Endothelial cell of umbilical vein (primary cell): ENCODE measurements around the gene MYH14. TPM values are rescaled to one million over a fixed set of nuclear protein-coding genes. Genes with fewer than 3 reads are reported as not detected.

ENCODE experiments used
- BruUV-seq: library from RNA; stranded (reverse); fragments of 400-500 nt; replicated peaks from 2 replicates; lab custom pipeline; 2021; lab: Mats Ljungman, UMichigan
- CTCF ChIA-PET: fragments of 300-600, 350-600 bp; sonication (Branson Sonifier 250); formaldehyde crosslinking; loops from one replicate; lab custom pipeline; 2021; ENCODE audit warnings: antibody characterized with exemption, inconsistent platforms; lab: Charles Lee
- POLR2A ChIA-PET: fragments of 300-600, 350-600 bp; sonication (Branson Sonifier 250); formaldehyde crosslinking; loops from one replicate; lab custom pipeline; 2021; ENCODE audit warnings: antibody characterized with exemption, inconsistent platforms; lab: Charles Lee
- DNase-seq: peaks from one replicate; pipeline ENCODE4 v3.0.0-alpha.2; 2011; ENCODE audit warnings: low read depth, low spot score
- FAIRE-seq: peaks from 2 replicates; lab custom pipeline; 2011; peaks lifted over from hg19 to GRCh38; lab: Jason Lieb, UNC
- H2AFZ ChIP-seq: 2 replicates; pipeline ENCODE4 v1.6.0; 2012; ENCODE audit warnings: low read depth, low read length, control low read depth, inconsistent platforms
- H3K27ac ChIP-seq: 2 replicates; pipeline ENCODE4 v1.5.1; 2011; ENCODE audit warnings: low read depth, mild to moderate bottlenecking, control low read depth, low read length, moderate library complexity; ENCODE audit not compliant: insufficient read depth
- H3K27me3 ChIP-seq, 2 experiments: 2 replicates each; pipeline versions ENCODE4 v1.6.0 to v1.6.1; 2011; ENCODE audit warnings: low read length in 2 of 2, mixed read lengths in 1 of 2; ENCODE audit not compliant: control insufficient read depth in 2 of 2, insufficient read depth in 2 of 2
- H3K36me3 ChIP-seq, 2 experiments: 2 replicates in 1 of 2; 3 replicates in 1 of 2; pipeline ENCODE4 v1.5.1; 2011; ENCODE audit warnings: low read length in 2 of 2, mild to moderate bottlenecking in 1 of 2, moderate library complexity in 1 of 2; ENCODE audit not compliant: control insufficient read depth in 2 of 2, insufficient read depth in 2 of 2; ENCODE audit errors: extremely low read depth in 1 of 2
- H3K4me1 ChIP-seq: 3 replicates; pipeline ENCODE4 v1.5.1; 2011; ENCODE audit warnings: mild to moderate bottlenecking, low read length; ENCODE audit not compliant: control insufficient read depth, insufficient read depth; ENCODE audit errors: extremely low read depth
- H3K4me2 ChIP-seq: 2 replicates; pipeline ENCODE4 v1.6.1; 2011; ENCODE audit warnings: low read length, control low read depth, mixed read lengths; ENCODE audit not compliant: insufficient read depth
- H3K4me3 ChIP-seq, 3 experiments: fragments of 200-600 bp in 1 of 3; sonication (generic), shearing (Covaris generic) in 1 of 3; replicated peaks in 1 of 3; 2 replicates each; pipeline ENCODE4 v1.5.1; 2011 to 2016; ENCODE audit warnings: control low read depth in 3 of 3, low read length in 3 of 3, mild to moderate bottlenecking in 2 of 3, inconsistent platforms in 1 of 3, low read depth in 1 of 3, moderate library complexity in 1 of 3; ENCODE audit not compliant: insufficient read depth in 1 of 3
- H3K79me2 ChIP-seq: 2 replicates; pipeline ENCODE4 v1.6.0; 2012; ENCODE audit warnings: low read length, inconsistent platforms; ENCODE audit not compliant: control insufficient read depth, insufficient read depth
- H3K9ac ChIP-seq: replicated peaks from 2 replicates; pipeline ENCODE3; 2011; ENCODE audit warnings: low read length, control low read depth; ENCODE audit not compliant: insufficient read depth; ENCODE audit errors: extremely low read depth
- H3K9me1 ChIP-seq: replicated peaks from 3 replicates; pipeline ENCODE4 v1.6.0; 2011; ENCODE audit warnings: mild to moderate bottlenecking, low read length; ENCODE audit not compliant: control insufficient read depth, insufficient read depth; ENCODE audit errors: extremely low read depth
- H3K9me3 ChIP-seq: replicated peaks from 2 replicates; pipeline ENCODE4 v1.5.1; 2012; ENCODE audit warnings: low read length, inconsistent platforms; ENCODE audit not compliant: control insufficient read depth, insufficient read depth
- H4K20me1 ChIP-seq: replicated peaks from 2 replicates; pipeline ENCODE3; 2011; ENCODE audit warnings: mild to moderate bottlenecking, low read length; ENCODE audit not compliant: control insufficient read depth, insufficient read depth; ENCODE audit errors: extremely low read depth
- EZH2 ChIP-seq: IDR thresholded peaks from 2 replicates; pipeline ENCODE4 v1.6.1; 2012; ENCODE audit warnings: borderline replicate concordance, low read depth, mild to moderate bottlenecking, moderate library complexity, low read length, inconsistent platforms; ENCODE audit not compliant: severe bottlenecking
- FOS ChIP-seq: IDR thresholded peaks from 2 replicates; pipeline ENCODE4 v1.6.1; 2011; ENCODE audit warnings: mild to moderate bottlenecking, low read length, moderate library complexity, borderline replicate concordance; ENCODE audit not compliant: insufficient read depth
- GATA2 ChIP-seq: IDR thresholded peaks from 2 replicates; pipeline ENCODE4 v1.7.0; 2011; ENCODE audit warnings: low read depth, mild to moderate bottlenecking, moderate library complexity, mixed read lengths, low read length; ENCODE audit not compliant: insufficient read length, insufficient read depth
- JUN ChIP-seq: IDR thresholded peaks from 2 replicates; pipeline ENCODE4 v1.6.1; 2011; ENCODE audit warnings: borderline replicate concordance, low read depth; ENCODE audit not compliant: insufficient read length, insufficient read depth
- MYC ChIP-seq: IDR thresholded peaks from one replicate; pipeline ENCODE4 v1.6.1; 2011; ENCODE audit warnings: mild to moderate bottlenecking, low read depth, low read length
- POLR2A ChIP-seq: IDR thresholded peaks from 2 replicates; pipeline ENCODE4 v1.6.1; 2012; ENCODE audit warnings: low read depth, mild to moderate bottlenecking, control low read depth, low read length
- POLR2AphosphoS5 ChIP-seq: IDR thresholded peaks from 2 replicates; pipeline ENCODE4 v1.6.1; 2012; ENCODE audit warnings: low read depth, mild to moderate bottlenecking, control low read depth, low read length, moderate library complexity; ENCODE audit not compliant: insufficient read depth
- dilution Hi-C: fragments of 300-500 bp; cut with MboI; formaldehyde crosslinking; loops from one replicate; pipeline ENCODE4 v1.15.0; 2019; ENCODE audit warnings: low sequenced_read_pairs; ENCODE audit not compliant: extremely low pct_ligation_motif_present
- intact Hi-C: fragments of 100-400 bp; cut with micrococcal nuclease; formaldehyde crosslinking; loops from one replicate; pipeline ENCODE4 v1.10.0; 2022
- polyA plus RNA-seq, 4 experiments: library from polyadenylated mRNA; depleted of rRNA in 3 of 4; stranded (reverse) in 3 of 4; unstranded in 1 of 4; fragments of >200 nt; gene quantifications; 2 replicates each; pipeline versions ENCODE4 v1.2.1 to v1.2.3, GENCODE V29; 2011 to 2012; ENCODE audit warnings: missing spikeins in 1 of 4
- total RNA-seq: library from RNA; stranded (reverse); gene quantifications from 2 replicates; pipeline ENCODE4 v1.2.3, GENCODE V29; 2021
- TF ChIP-seq, protein P1 (sequence below): IDR thresholded peaks from 2 replicates; pipeline ENCODE4 v1.6.1; 2011; ENCODE audit not compliant: insufficient read depth, insufficient read length
- TF ChIP-seq, protein P2 (sequence below), 2 donors: IDR thresholded peaks; 1 replicate in 1 of 2; 2 replicates in 1 of 2; pipeline ENCODE4 v1.5.1; 2011; ENCODE audit warnings: low read length in 2 of 2, mild to moderate bottlenecking in 2 of 2, moderate library complexity in 2 of 2, control low read depth in 1 of 2, inconsistent platforms in 1 of 2, low read depth in 1 of 2; ENCODE audit not compliant: insufficient read depth in 1 of 2; ENCODE audit errors: extremely low read depth in 1 of 2

The MYH14 gene
- total and polyA plus RNA-seq, 2 donors (not counting 3 experiments of a cell fraction or from before 2014, with no cell fraction given): 0.13 TPM; not detected in 1

DNA sequence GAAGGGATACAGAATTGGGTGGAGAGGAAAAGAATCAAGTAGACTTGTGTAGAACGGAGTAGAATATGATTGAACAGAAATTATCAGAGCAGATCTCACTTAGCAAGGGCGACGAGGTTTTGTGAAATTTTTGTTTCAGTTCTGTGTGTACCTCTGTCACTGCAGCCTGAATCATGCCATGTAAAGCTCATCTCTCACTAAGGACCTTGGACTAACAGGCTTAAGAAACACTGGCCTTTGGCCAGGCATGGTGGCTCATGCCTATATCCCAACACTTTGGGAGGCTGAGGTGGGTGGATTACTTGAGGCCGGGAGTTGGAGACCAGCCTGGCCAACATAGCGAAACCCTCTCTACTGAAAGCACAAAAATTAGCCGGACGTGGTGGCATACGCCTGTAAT is 62.6 kb downstream of the MYH14 start:
- Histone ChIP-seq H3K4me3 (no peak overlapping the region), H3K27me3 (no peaks in the 10 kb centered on the region), H3K9me3 (no peaks in the 10 kb centered on the region), H3K9ac (no peak overlapping the region), H3K4me2 (no peak overlapping the region), H3K36me3 (no peaks in the 10 kb centered on the region), H4K20me1 (no peaks in the 10 kb centered on the region), H2AFZ (no peak overlapping the region), H3K27ac (no peak overlapping the region), H3K79me2 (no peaks in the 10 kb centered on the region), H3K4me1 (no peaks in the 10 kb centered on the region), H3K9me1 (no peaks in the 10 kb centered on the region)
- intact Hi-C loops (no loop called here), dilution Hi-C loops (no loop called here)
- POLR2A ChIA-PET: no interaction called here
- no TSS peak for BruUV-seq
- CTCF ChIA-PET: interaction anchor here (4.6 kb wide), 1 partner anchor 62 kb away, joined by 39 read pairs; the partner anchor contains the start of gene KCNC3
- no peak for FAIRE-seq
- no peak for DNase-seq
- TF ChIP-seq POLR2AphosphoS5 (no peak), GATA2 (no peak), MYC (no peak)
- TF ChIP-seq, protein P1, sequence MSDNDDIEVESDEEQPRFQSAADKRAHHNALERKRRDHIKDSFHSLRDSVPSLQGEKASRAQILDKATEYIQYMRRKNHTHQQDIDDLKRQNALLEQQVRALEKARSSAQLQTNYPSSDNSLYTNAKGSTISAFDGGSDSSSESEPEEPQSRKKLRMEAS: no peak

DNA sequence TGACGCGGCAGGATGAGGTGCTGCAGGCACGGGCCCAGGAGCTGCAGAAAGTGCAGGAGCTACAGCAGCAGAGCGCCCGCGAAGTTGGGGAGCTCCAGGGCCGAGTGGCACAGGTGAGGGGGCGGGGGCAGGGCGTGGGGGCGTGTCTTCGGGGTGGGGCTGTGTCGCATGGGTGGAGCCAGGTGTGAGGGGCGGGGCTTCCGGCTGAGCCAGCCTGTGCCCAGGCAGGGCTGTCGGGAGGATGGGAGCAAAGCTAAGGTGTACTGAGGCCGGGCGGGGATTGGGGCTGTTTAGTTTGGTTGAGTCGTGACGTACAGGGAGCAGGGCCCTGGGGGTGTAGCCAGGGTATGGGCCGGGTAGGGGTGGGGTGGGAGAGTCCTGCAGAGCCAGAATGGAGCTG is 63.5 kb downstream of the MYH14 start:
- H3K4me1 ChIP-seq: no peaks in the 10 kb centered on the region
- H3K27me3 ChIP-seq: no peaks in the 10 kb centered on the region
- H3K4me3 ChIP-seq: no peak overlapping the region
- no peaks in the 10 kb centered on the region for H3K36me3 ChIP-seq
- no peak overlapping the region for H3K4me2 ChIP-seq
- no peaks in the 10 kb centered on the region for H3K9me3 ChIP-seq
- FAIRE-seq: no peak
- ChIA-PET CTCF (interaction anchor here (0.8 to 2.5 kb wide), 3 partner anchors 8 to 61 kb away, joined by 4 to 8 read pairs (median 6); no protein-coding TSS in a partner anchor), POLR2A (no interaction called here)
- TF ChIP-seq JUN (no peak), POLR2A (no peak), EZH2 (no peak), FOS (no peak), GATA2 (no peak), MYC (no peak), POLR2AphosphoS5 (no peak)
- TF ChIP-seq, protein P2, sequence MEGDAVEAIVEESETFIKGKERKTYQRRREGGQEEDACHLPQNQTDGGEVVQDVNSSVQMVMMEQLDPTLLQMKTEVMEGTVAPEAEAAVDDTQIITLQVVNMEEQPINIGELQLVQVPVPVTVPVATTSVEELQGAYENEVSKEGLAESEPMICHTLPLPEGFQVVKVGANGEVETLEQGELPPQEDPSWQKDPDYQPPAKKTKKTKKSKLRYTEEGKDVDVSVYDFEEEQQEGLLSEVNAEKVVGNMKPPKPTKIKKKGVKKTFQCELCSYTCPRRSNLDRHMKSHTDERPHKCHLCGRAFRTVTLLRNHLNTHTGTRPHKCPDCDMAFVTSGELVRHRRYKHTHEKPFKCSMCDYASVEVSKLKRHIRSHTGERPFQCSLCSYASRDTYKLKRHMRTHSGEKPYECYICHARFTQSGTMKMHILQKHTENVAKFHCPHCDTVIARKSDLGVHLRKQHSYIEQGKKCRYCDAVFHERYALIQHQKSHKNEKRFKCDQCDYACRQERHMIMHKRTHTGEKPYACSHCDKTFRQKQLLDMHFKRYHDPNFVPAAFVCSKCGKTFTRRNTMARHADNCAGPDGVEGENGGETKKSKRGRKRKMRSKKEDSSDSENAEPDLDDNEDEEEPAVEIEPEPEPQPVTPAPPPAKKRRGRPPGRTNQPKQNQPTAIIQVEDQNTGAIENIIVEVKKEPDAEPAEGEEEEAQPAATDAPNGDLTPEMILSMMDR (IDR thresholded peaks at IDR 0.05; ENCODE audit: extremely low read depth in 1 of 2, insufficient read depth in 1 of 2, low read depth in 1 of 2, low read length in 2 of 2): no peak
- TF ChIP-seq, protein P1: no peak
- no peak overlapping the region for H3K9ac ChIP-seq
- H4K20me1 ChIP-seq: no peaks in the 10 kb centered on the region
- intact Hi-C loops (no loop called here), dilution Hi-C loops (no loop called here)
- DNase-seq: no peak
- BruUV-seq: no TSS peak
- H3K79me2 ChIP-seq: no peaks in the 10 kb centered on the region
- no peak overlapping the region for H2AFZ ChIP-seq
- H3K27ac ChIP-seq: no peak overlapping the region
- H3K9me1 ChIP-seq: no peaks in the 10 kb centered on the region
